GM13977 (cell line): ENCODE results near the gene GPR84.

Source experiments
- DNase-seq: peaks from one replicate; pipeline ENCODE4 v3.0.0; 2012; ENCODE audit warnings: low spot score
- in situ Hi-C: fragments of 300-500 bp; cut with MboI; formaldehyde crosslinking; loops from one replicate; pipeline ENCODE4 v1.12.0; 2022; ENCODE audit warnings: low sequenced_read_pairs, low pct_unique_long_range_greater_than_20kb, mixed read lengths, inconsistent platforms; ENCODE audit not compliant: unreplicated experiment
- TF ChIP-seq, protein P1 (sequence below): IDR thresholded peaks from 2 replicates; pipeline ENCODE4 v1.5.1; 2012; ENCODE audit warnings: mild to moderate bottlenecking, control low read depth; ENCODE audit not compliant: insufficient read depth; ENCODE audit errors: extremely low read depth, missing control alignments

The GPR84 gene

DNA sequence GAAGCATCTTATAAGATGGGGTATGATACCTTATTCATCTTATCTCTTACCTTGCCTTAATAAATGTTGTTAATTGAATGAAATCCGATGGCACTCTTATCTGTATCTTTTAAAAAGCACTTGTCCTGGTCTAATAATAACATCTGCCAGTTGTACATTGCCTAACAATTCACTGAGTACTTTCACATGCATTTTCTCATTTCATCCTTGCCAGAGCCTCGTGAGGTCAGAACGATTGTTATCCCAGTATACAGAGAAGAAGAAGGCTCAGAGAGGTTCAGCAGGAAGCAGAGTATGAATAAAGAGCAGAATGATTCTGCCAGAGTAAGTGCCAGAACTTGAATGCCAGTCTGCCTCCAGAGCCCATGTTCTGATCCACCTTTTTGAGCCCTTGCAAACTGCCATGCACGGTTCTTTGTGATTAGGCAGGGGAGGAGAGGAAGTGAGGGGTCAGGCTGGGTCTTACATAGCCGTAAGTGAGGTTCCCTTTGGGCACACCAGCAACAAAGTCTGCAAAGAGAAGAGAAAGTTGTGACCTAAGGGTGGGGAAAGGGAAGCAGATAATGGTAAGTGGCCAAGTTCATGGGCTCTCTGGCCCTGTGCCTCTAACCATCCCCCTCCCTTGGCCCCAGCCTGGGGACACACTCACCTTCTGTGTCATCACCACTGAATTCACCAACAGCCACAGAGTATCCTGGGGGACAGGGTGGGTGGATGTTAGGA lies 43.1 kb upstream of the GPR84 start:
- TF ChIP-seq, protein P1, sequence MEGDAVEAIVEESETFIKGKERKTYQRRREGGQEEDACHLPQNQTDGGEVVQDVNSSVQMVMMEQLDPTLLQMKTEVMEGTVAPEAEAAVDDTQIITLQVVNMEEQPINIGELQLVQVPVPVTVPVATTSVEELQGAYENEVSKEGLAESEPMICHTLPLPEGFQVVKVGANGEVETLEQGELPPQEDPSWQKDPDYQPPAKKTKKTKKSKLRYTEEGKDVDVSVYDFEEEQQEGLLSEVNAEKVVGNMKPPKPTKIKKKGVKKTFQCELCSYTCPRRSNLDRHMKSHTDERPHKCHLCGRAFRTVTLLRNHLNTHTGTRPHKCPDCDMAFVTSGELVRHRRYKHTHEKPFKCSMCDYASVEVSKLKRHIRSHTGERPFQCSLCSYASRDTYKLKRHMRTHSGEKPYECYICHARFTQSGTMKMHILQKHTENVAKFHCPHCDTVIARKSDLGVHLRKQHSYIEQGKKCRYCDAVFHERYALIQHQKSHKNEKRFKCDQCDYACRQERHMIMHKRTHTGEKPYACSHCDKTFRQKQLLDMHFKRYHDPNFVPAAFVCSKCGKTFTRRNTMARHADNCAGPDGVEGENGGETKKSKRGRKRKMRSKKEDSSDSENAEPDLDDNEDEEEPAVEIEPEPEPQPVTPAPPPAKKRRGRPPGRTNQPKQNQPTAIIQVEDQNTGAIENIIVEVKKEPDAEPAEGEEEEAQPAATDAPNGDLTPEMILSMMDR: no peak
- in situ Hi-C loops: no loop called here
- no peak for DNase-seq

- TF ChIP-seq, protein P1: no peak
- no peak for DNase-seq
- in situ Hi-C loops: no loop called here
Measured at GRCh38 chr12:54405573-54405972, 41.3 kb upstream of the GPR84 start.

- DNase-seq: no peak
- in situ Hi-C loops: no loop called here
- TF ChIP-seq, protein P1: no peak
Measured at GRCh38 chr12:54405106-54405505, 40.8 kb upstream of the GPR84 start.

- in situ Hi-C loops: no loop called here
- TF ChIP-seq, protein P1: peak; percentile 93
- DNase-seq: no peak
Measured at GRCh38 chr12:54404061-54405004, 40.0 kb upstream of the GPR84 start.

DNA sequence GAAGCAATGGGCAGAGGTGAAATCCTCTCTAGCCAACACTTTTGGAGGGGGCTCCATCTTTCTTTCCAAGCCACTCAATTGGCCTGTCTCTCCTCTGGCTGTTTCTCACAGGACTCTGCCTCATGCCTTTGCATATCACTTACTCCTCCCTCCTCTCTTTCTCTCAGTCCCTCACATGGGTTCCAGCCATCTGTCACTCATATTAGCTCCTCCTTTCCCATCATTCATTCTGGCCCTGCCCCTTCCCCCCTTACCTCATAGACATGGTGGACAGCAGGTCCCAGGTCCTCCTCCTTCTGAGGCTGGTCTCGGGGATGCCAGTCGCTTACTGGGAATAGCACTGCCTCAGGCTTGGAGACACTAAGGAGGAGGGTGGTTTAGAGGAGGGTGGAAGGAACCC lies 36.8 kb upstream of the GPR84 start:
- TF ChIP-seq, protein P1: no peak
- no peak for DNase-seq
- in situ Hi-C loops: no loop called here

DNA sequence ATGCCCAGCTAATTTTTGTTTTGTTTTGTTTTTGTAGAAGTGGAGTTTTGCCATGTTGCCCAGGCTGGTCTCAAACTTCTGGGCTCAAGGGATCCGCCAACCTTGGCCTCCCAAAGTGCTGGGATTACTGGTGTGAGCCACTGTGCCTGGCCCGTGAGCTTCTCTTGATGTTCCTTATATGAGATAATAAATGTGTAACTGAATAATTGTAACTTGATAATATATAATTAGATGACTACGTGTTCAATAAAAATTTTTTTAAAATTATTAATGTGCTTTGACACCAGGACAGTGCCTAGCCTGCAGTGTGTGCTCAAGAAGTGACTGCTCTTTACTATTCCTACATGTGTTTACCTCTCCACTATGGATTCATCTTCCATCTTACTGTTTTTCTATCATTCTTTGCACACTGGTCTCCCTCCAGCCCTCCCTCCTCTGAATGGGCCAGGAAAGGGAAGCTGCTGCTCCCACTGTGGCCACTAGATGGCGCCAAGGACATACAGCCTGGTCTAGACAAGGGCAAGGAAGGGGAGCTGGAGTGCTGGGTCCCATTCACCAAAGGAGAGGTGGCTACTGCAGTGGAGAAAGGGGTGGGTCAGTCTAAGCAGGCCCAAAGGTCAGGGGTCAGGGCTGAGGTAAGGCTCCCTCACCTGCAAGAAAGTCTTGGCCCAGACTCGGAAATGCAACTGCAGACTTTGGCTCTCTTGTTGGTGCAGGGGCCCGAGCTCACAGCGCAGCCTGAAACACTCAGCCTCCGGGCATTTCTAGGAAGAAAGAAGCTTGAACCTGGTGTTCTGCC lies 34.9 kb upstream of the GPR84 start:
- TF ChIP-seq, protein P1: peak; percentile 99
- in situ Hi-C loops: loop anchor here (5.0 kb wide), 1 partner anchor 43 kb away; no protein-coding TSS in a partner anchor
- peak; percentile 85 for DNase-seq
